Stimulated activated CD8-positive, alpha-beta memory T cell treated with anti-CD3 and anti-CD28 coated beads, Interleukin-7, amount 100 ng/mL, for 24 hours (primary cell): ENCODE measurements around the gene OR4K17.
"Not testable (repeated sequence)": the region's sequence is repeated elsewhere in the genome, so short reads cannot be mapped to it uniquely, and the experiment has no call there.

ENCODE experiments used
- DNase-seq: peaks from one replicate; pipeline ENCODE4 v3.0.0-alpha.2; 2020; ENCODE audit warnings: low read depth

The OR4K17 gene, protein sequence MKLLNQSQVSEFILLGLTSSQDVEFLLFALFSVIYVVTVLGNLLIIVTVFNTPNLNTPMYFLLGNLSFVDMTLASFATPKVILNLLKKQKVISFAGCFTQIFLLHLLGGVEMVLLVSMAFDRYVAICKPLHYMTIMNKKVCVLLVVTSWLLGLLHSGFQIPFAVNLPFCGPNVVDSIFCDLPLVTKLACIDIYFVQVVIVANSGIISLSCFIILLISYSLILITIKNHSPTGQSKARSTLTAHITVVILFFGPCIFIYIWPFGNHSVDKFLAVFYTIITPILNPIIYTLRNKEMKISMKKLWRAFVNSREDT

DNA sequence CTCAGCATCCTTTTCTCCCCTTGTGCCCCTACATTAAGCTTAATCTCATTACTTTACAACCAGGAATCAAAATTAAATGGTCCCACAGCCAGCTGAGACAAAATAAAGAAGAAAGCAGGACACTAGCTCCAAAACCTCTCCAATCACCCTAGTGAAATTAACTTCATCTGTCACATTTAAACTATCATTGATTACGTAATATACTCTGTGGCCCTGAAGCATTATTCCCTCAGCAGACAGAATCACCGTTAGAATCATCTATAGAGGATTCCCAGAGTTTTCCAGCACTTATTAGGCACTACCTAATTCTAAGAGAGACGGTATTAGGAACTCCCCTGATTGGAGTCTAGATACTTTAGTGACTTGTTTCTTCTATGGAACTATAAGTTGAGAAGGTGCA, at the start of gene OR4K17:
OR4K17 (plus strand) TSS at position 302 of the 400 bp plus-strand sequence. CDS start 6,761 bp downstream, outside the sequence.
- DNase-seq = no peak

DNA sequence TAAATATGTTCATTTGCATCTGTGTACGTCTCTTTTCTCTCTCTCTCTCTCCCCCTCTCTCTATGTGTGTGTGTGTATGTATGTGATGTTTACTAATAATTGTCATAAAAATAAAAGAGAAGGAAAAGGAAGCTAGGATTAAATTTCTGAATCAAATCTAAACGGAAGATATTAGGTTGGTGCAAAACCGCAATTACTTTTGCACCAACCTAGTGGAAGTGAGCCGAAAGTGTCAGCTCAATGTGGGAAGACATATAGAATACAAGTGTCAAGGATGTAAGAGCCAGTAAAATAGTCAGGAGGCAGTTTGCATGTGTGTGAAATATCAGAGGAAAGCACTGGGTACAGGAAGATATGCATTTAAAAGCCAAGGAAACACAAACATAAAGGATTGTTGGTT, 18.5 kb upstream of the OR4K17 start:
- no peak for DNase-seq

DNA sequence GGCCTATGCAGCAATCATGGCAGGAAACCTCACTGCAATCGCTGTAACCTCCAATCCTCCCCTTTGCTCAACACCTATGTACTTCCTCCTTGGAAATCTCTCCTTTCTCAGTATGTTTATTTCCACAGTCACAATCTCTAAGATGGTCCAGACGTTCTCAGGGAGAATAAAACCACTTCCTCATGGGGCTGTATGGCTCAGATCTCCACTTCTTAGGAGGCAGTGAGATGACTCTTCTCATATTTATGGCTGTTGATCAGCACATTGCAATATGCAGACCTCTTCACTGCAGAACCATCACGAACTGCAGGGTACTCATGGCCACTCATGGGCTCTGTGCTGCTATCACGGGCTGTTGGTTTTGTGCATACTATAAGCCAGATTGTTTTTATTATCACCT, 17.1 kb upstream of the OR4K17 start:
- no peak for DNase-seq

DNA sequence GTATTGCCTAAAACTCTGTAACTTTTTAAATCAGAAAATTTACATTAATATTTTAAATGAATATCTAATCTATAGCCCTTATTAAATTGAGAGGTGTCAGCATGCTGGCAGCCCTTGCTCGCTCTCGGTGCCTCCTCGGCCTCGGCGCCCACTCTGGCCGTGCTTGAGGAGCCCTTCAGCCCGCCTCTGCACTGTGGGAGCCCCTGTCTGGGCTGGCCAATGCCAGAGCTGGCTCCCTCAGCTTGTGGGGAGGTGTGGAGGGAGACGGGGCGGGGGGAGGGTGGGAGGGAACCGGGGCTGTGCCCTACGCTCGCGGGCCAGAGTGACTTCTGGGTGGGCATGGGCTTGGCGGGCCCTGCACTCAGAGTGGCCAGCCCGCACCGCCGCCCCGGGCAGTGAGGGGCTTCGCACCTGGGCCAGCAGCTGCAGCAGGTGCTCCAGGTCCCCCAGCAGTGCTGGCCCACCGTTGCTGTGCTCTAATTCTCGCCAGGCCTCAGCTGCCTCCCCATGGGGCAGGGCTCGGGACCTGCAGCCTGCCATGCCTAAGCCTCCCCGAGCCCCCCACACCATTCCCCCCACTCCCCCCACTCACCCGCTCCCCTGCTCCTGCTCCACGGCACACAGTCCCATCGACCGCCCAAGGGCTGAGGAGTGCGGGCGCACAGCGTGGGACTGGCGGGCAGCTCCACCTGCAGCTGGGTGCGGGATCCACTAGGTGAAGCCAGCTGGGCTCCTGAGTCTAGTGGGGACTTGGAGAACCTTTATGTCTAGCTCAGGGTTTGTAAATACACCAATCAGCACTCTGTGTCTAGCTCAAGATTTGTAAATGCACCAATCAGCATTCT, 11.4 kb upstream of the OR4K17 start:
- DNase-seq = not testable (repeated sequence)

DNA sequence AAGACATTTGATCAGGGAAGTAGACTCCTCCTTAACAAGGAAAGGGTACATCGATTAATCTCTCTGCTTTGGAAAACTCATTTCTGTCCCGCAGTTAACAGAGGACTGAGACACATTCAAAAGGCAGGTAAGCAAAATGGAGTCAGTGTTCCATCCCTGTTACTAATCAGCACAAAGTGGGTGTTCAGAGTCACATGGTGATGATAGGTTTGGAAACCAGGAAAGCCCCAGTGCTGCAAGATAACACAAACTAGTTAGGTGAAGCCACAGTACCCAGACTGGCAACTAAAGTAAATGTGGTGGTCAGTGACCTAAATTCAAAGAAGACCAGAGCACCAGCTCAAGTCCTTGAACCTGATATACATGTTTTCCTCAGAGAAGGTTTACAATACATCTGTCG, 1.8 kb downstream of the OR4K17 start:
- no peak for DNase-seq

DNA sequence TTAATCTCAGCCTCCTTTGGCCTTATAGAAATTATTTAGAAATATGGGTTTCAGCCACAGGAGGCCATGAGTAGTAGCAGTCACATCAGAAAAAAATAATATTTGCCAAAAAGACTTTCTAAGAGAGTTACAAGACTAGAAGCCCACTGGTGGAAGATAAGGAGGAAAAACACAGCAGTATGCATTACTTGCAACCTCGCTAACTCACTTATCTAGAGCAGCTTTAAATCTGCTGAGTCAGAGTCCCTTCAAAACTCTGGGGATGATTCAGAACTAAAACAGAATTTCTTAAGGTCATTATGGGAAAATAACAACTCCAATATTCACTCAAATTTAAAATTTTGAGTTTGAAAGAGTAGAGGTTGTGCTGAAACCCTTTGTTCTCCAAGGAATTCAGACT, 6.2 kb downstream of the OR4K17 start:
- no peak for DNase-seq

DNA sequence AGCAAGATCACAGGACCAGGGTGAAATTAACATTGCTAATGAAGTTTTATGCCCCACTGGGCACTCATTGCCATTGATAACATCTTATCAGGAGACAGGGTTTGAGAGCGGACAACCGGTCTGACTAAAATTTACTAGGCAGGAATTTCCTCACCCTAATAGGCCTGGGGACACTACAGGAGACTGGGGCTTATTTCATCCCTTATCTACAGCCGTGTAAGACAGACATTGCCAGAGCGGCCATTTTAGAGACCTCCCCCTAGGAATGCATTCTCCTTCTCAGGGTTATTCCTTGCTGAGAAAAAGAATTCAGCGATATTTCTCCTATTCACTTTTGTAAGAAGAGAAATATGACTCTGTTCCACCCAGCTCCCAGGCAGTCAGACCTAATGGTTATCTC, 8.3 kb downstream of the OR4K17 start:
- DNase-seq = no peak

DNA sequence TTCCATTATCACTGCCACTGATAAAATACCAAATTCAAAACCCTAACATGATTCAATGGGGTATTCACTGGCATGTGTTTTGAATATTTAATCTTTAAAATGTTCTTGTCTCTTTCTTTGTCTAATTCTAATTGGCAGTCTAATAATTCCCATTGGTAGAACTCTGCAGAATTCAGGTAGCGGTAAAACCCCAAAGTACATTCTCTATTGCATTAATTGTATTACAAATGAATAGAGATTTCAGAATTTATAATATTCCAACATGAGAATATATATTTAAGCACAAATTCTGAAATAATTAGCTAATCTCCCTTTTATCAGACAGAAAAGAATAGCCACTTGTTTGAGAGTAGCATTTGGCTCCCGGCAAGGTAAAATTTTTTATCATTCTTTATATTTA, 28.0 kb downstream of the OR4K17 start, which contains the start of gene OR4N5:
OR4N5 (plus strand) TSS at position 301 of the 400 bp plus-strand sequence. CDS start 4,916 bp downstream, outside the sequence.
- DNase-seq = no peak

DNA sequence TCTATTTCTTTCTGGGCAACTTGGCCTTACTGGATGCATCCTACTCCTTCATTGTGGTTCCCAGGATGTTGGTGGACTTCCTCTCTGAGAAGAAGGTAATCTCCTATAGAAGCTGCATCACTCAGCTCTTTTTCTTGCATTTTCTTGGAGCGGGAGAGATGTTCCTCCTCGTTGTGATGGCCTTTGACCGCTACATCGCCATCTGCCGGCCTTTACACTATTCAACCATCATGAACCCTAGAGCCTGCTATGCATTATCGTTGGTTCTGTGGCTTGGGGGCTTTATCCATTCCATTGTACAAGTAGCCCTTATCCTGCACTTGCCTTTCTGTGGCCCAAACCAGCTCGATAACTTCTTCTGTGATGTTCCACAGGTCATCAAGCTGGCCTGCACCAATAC, 33.4 kb downstream of the OR4K17 start:
- no peak for DNase-seq

DNA sequence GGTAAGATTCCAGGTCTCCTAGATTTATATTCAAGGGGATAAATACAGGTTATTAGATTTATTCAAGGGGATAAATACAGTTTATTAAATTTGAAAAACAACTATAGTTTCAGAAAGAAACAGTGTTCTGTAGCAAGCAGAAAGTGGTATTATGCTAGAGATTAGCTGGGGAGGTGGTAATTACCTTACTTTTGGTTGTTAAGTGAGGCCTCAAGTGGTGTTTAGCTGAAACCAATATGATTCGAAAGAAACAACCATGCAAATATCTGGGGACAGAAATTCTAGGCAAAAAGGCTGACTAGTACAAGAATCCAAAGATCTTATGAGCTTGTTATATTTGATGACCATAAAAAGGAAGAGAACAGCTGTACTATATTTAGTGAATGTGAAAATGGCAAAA, 34.3 kb downstream of the OR4K17 start:
- no peak for DNase-seq

DNA sequence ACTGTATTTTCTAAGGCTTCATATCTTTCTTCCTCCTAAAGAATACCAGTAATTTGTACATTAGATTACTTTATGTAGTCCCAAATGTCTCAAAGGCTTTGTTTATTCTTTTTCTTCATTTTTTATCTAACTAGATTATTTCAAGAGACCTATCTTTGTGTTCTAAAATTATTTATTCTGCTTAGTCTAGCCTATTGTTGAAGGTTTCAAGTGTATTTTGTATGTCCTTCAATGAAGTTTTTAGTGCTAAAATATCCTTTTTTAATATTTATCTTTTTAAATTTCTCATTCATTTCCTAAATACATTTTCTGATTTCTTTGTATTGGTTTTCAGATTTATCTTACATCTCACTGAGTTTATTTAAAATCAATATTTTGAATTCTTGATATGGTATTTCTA, 53.9 kb downstream of the OR4K17 start:
- no peak for DNase-seq

DNA sequence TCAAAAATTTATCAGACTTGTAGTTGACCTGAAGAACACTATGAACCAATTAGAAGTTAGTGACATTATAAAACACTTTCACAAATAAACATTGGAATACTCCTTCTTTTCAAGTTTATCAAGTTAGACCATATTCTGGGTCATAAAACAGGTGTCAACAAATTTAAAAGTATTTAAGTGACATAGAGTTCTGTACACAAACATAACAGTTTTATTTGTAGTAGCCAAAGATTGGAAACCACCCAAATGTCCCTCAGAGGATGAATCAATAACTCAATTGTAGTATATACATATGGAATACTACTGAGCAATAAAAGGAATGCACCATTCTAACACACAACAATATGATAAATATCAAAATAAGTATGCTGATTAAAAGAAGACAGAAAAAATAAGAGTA, 56.6 kb downstream of the OR4K17 start:
- DNase-seq = no peak

DNA sequence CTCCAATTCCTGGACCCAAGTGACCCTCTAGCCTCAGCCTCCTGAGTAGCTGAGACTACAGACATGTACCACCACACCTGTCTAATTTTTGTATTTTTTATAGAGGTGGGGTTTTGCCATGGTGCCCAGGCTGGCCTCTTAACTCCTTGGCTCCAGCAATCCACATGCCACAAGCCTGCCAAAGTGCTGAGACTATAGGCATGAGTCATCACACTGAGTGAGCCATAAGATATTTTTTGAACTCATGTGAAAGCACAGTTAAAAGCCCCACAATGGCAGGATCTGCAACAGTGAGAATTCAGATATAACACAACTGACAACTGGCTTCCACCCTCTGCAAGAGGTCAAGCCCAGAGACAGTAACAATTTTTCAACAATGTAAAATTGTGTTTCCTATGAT, 59.3 kb downstream of the OR4K17 start:
- DNase-seq = not testable (repeated sequence)
